Measurements from ENCODE around the gene IQSEC3.

The IQSEC3 gene

GRCh38 chr12:155006-155405, 88.4 kb downstream of the IQSEC3 start:
- Histone ChIP-seq H3K9ac (ENCODE audit: low read length) (no peak overlapping the region), H3K27me3 (ENCODE audit: insufficient read depth, low read length, poor library complexity) (no peaks in the 10 kb centered on the region), H3K4ac (ENCODE audit: low read depth, low read length) (no peak overlapping the region), H3K79me1 (ENCODE audit: low read length) (no peaks in the 10 kb centered on the region), H4K8ac (ENCODE audit: low read depth, low read length) (no peak overlapping the region), H2BK5ac (ENCODE audit: low read length) (no peak overlapping the region), H4K5ac (ENCODE audit: low read length) (no peak overlapping the region), H3K4me2 (ENCODE audit: low read length) (no peak overlapping the region), H3K4me3 (ENCODE audit: low read length) (no peak overlapping the region), H3K79me2 (ENCODE audit: control insufficient read depth, insufficient read depth, low read length) (no peaks in the 10 kb centered on the region), H3K36me3 (ENCODE audit: control insufficient read depth, insufficient read depth, low read length) (no peaks in the 10 kb centered on the region), H2BK15ac (replicated peaks; ENCODE audit: low read depth) (no peak overlapping the region), H2AK5ac (ENCODE audit: low read length) (no peak overlapping the region), H3K27ac (ENCODE audit: low read depth, low read length) (no peak overlapping the region), H3K4me1 (ENCODE audit: control insufficient read depth, low read depth, low read length) (no peaks in the 10 kb centered on the region), H3K56ac (ENCODE audit: low read length) (no peak overlapping the region), H2BK120ac (ENCODE audit: low read depth, low read length) (no peak overlapping the region), H3K18ac (ENCODE audit: low read length) (no peak overlapping the region), H3K23ac (ENCODE audit: low read length) (no peak overlapping the region)
- DNase-seq: no peak
- no CpG with 5 or more reads among the region's 9 CpGs for WGBS (ENCODE audit: extremely low coverage, insufficient coverage, low lambda C conversion rate)

- Histone ChIP-seq H3K4me2 (ENCODE audit: low read length) (no peak overlapping the region), H3K56ac (ENCODE audit: low read length) (no peak overlapping the region), H4K8ac (ENCODE audit: low read depth, low read length) (no peak overlapping the region), H3K4ac (ENCODE audit: low read depth, low read length) (no peak overlapping the region), H3K23ac (ENCODE audit: low read length) (no peak overlapping the region), H2BK5ac (ENCODE audit: low read length) (no peak overlapping the region), H2BK120ac (ENCODE audit: low read depth, low read length) (no peak overlapping the region), H3K9ac (ENCODE audit: low read length) (no peak overlapping the region), H3K18ac (ENCODE audit: low read length) (no peak overlapping the region), H3K4me1 (ENCODE audit: control insufficient read depth, low read depth, low read length) (no peaks in the 10 kb centered on the region), H3K79me2 (ENCODE audit: control insufficient read depth, insufficient read depth, low read length) (no peaks in the 10 kb centered on the region), H4K5ac (ENCODE audit: low read length) (no peak overlapping the region), H3K27me3 (ENCODE audit: insufficient read depth, low read length, poor library complexity) (no peaks in the 10 kb centered on the region), H3K4me3 (ENCODE audit: low read length) (no peak overlapping the region), H3K79me1 (ENCODE audit: low read length) (no peaks in the 10 kb centered on the region), H2BK15ac (replicated peaks; ENCODE audit: low read depth) (no peak overlapping the region), H2AK5ac (ENCODE audit: low read length) (no peak overlapping the region), H3K27ac (ENCODE audit: low read depth, low read length) (no peak overlapping the region), H3K36me3 (ENCODE audit: control insufficient read depth, insufficient read depth, low read length) (no peaks in the 10 kb centered on the region)
- no CpG with 5 or more reads among the region's 8 CpGs for WGBS (ENCODE audit: extremely low coverage, insufficient coverage, low lambda C conversion rate)
- no peak for DNase-seq
Measured at GRCh38 chr12:155646-156045, 89.1 kb downstream of the IQSEC3 start.

- Histone ChIP-seq H2AK5ac (ENCODE audit: low read length) (no peak overlapping the region), H4K8ac (ENCODE audit: low read depth, low read length) (no peak overlapping the region), H3K4ac (ENCODE audit: low read depth, low read length) (no peak overlapping the region), H3K18ac (ENCODE audit: low read length) (no peak overlapping the region), H2BK5ac (ENCODE audit: low read length) (no peak overlapping the region), H3K36me3 (ENCODE audit: control insufficient read depth, insufficient read depth, low read length) (no peaks in the 10 kb centered on the region), H3K4me3 (ENCODE audit: low read length) (no peak overlapping the region), H2BK15ac (replicated peaks; ENCODE audit: low read depth) (no peak overlapping the region), H4K5ac (ENCODE audit: low read length) (no peak overlapping the region), H2BK120ac (ENCODE audit: low read depth, low read length) (no peak overlapping the region), H3K23ac (ENCODE audit: low read length) (no peak overlapping the region), H3K27ac (ENCODE audit: low read depth, low read length) (no peak overlapping the region), H3K27me3 (ENCODE audit: insufficient read depth, low read length, poor library complexity) (no peaks in the 10 kb centered on the region), H3K9ac (ENCODE audit: low read length) (no peak overlapping the region), H3K56ac (ENCODE audit: low read length) (no peak overlapping the region), H3K79me1 (ENCODE audit: low read length) (no peaks in the 10 kb centered on the region), H3K4me1 (ENCODE audit: control insufficient read depth, low read depth, low read length) (no peaks in the 10 kb centered on the region), H3K79me2 (ENCODE audit: control insufficient read depth, insufficient read depth, low read length) (no peaks in the 10 kb centered on the region), H3K4me2 (ENCODE audit: low read length) (no peak overlapping the region)
- no CpG with 5 or more reads among the region's 13 CpGs for WGBS (ENCODE audit: extremely low coverage, insufficient coverage, low lambda C conversion rate)
- no peak for DNase-seq
Measured at GRCh38 chr12:156945-157344, 90.4 kb downstream of the IQSEC3 start.

GRCh38 chr12:157644-158043, 91.1 kb downstream of the IQSEC3 start:
- Histone ChIP-seq H3K4me2 (ENCODE audit: low read length) (no peak overlapping the region), H2BK15ac (replicated peaks; ENCODE audit: low read depth) (no peak overlapping the region), H3K27ac (ENCODE audit: low read depth, low read length) (no peak overlapping the region), H3K23ac (ENCODE audit: low read length) (no peak overlapping the region), H2BK5ac (ENCODE audit: low read length) (no peak overlapping the region), H2BK120ac (ENCODE audit: low read depth, low read length) (no peak overlapping the region), H3K27me3 (ENCODE audit: insufficient read depth, low read length, poor library complexity) (no peaks in the 10 kb centered on the region), H3K18ac (ENCODE audit: low read length) (no peak overlapping the region), H3K4me1 (ENCODE audit: control insufficient read depth, low read depth, low read length) (no peaks in the 10 kb centered on the region), H3K79me1 (ENCODE audit: low read length) (no peaks in the 10 kb centered on the region), H3K56ac (ENCODE audit: low read length) (no peak overlapping the region), H3K4ac (ENCODE audit: low read depth, low read length) (no peak overlapping the region), H3K79me2 (ENCODE audit: control insufficient read depth, insufficient read depth, low read length) (no peaks in the 10 kb centered on the region), H4K5ac (ENCODE audit: low read length) (no peak overlapping the region), H3K4me3 (ENCODE audit: low read length) (no peak overlapping the region), H4K8ac (ENCODE audit: low read depth, low read length) (no peak overlapping the region), H2AK5ac (ENCODE audit: low read length) (no peak overlapping the region), H3K9ac (ENCODE audit: low read length) (no peak overlapping the region), H3K36me3 (ENCODE audit: control insufficient read depth, insufficient read depth, low read length) (no peaks in the 10 kb centered on the region)
- WGBS (ENCODE audit: extremely low coverage, insufficient coverage, low lambda C conversion rate): no CpG with 5 or more reads among the region's 12 CpGs
- DNase-seq: no peak

- WGBS (ENCODE audit: extremely low coverage, insufficient coverage, low lambda C conversion rate): no CpG with 5 or more reads among the region's 7 CpGs
- Histone ChIP-seq H3K4me3 (ENCODE audit: low read length) (no peak overlapping the region), H3K4me1 (ENCODE audit: control insufficient read depth, low read depth, low read length) (no peaks in the 10 kb centered on the region), H3K4ac (ENCODE audit: low read depth, low read length) (no peak overlapping the region), H3K18ac (ENCODE audit: low read length) (no peak overlapping the region), H4K5ac (ENCODE audit: low read length) (no peak overlapping the region), H2AK5ac (ENCODE audit: low read length) (no peak overlapping the region), H3K36me3 (ENCODE audit: control insufficient read depth, insufficient read depth, low read length) (no peaks in the 10 kb centered on the region), H3K23ac (ENCODE audit: low read length) (no peak overlapping the region), H3K4me2 (ENCODE audit: low read length) (no peak overlapping the region), H3K27ac (ENCODE audit: low read depth, low read length) (no peak overlapping the region), H3K9ac (ENCODE audit: low read length) (no peak overlapping the region), H3K27me3 (ENCODE audit: insufficient read depth, low read length, poor library complexity) (no peaks in the 10 kb centered on the region), H4K8ac (ENCODE audit: low read depth, low read length) (no peak overlapping the region), H3K56ac (ENCODE audit: low read length) (no peak overlapping the region), H2BK120ac (ENCODE audit: low read depth, low read length) (no peak overlapping the region), H3K79me2 (ENCODE audit: control insufficient read depth, insufficient read depth, low read length) (no peaks in the 10 kb centered on the region), H2BK15ac (replicated peaks; ENCODE audit: low read depth) (no peak overlapping the region), H2BK5ac (ENCODE audit: low read length) (no peak overlapping the region), H3K79me1 (ENCODE audit: low read length) (no peaks in the 10 kb centered on the region)
- DNase-seq: no peak
Measured at GRCh38 chr12:159156-159782, 92.7 kb downstream of the IQSEC3 start.

- Histone ChIP-seq H3K79me1 (ENCODE audit: low read length) (no peaks in the 10 kb centered on the region), H4K8ac (ENCODE audit: low read depth, low read length) (no peak overlapping the region), H2BK120ac (ENCODE audit: low read depth, low read length) (no peak overlapping the region), H4K5ac (ENCODE audit: low read length) (no peak overlapping the region), H3K4me1 (ENCODE audit: control insufficient read depth, low read depth, low read length) (no peaks in the 10 kb centered on the region), H3K56ac (ENCODE audit: low read length) (no peak overlapping the region), H3K4me2 (ENCODE audit: low read length) (no peak overlapping the region), H2BK15ac (replicated peaks; ENCODE audit: low read depth) (no peak overlapping the region), H3K27ac (ENCODE audit: low read depth, low read length) (no peak overlapping the region), H2AK5ac (ENCODE audit: low read length) (no peak overlapping the region), H3K4ac (ENCODE audit: low read depth, low read length) (no peak overlapping the region), H2BK5ac (ENCODE audit: low read length) (no peak overlapping the region), H3K9ac (ENCODE audit: low read length) (no peak overlapping the region), H3K18ac (ENCODE audit: low read length) (no peak overlapping the region), H3K36me3 (ENCODE audit: control insufficient read depth, insufficient read depth, low read length) (no peaks in the 10 kb centered on the region), H3K79me2 (ENCODE audit: control insufficient read depth, insufficient read depth, low read length) (no peaks in the 10 kb centered on the region), H3K27me3 (ENCODE audit: insufficient read depth, low read length, poor library complexity) (no peaks in the 10 kb centered on the region), H3K23ac (ENCODE audit: low read length) (no peak overlapping the region), H3K4me3 (ENCODE audit: low read length) (no peak overlapping the region)
- 100% methylated on average over 1 of the region's 9 CpGs for whole genome bisulfite sequencing (ENCODE audit: extremely low coverage, insufficient coverage, low lambda C conversion rate)
- DNase-seq: no peak
Measured at GRCh38 chr12:160858-161257, 94.3 kb downstream of the IQSEC3 start.
